Nucleus accumbens (tissue), 56 donors: Measurements from ENCODE around the gene HOXA7.

Experiments used
- DNase-seq, 56 donors: peaks; one replicate each; lab custom pipeline; 2025; lab: John Stamatoyannopoulos, UW

The HOXA7 gene

GRCh38 chr7:27111751-27112277, 44.7 kb downstream of the HOXA7 start:
- no peak for DNase-seq

GRCh38 chr7:27111042-27111750, 45.3 kb downstream of the HOXA7 start:
- DNase-seq: no peak

GRCh38 chr7:27110186-27111031, 46.1 kb downstream of the HOXA7 start:
- no peak for DNase-seq

- no peak for DNase-seq
These were observed 46.8 kb downstream of the HOXA7 start for GRCh38 chr7:27109466-27110185.

- DNase-seq: no peak
These were observed 47.9 kb downstream of the HOXA7 start for GRCh38 chr7:27108390-27109127.

GRCh38 chr7:27107391-27108381, 48.8 kb downstream of the HOXA7 start:
- DNase-seq: no peak

GRCh38 chr7:27106901-27107240, 49.6 kb downstream of the HOXA7 start:
- DNase-seq: no peak

- DNase-seq: no peak
These were observed 50.1 kb downstream of the HOXA7 start for GRCh38 chr7:27106181-27106900.

- DNase-seq: no peak
These were observed 51.0 kb downstream of the HOXA7 start for GRCh38 chr7:27105301-27106031.

GRCh38 chr7:27104341-27105058, 52.0 kb downstream of the HOXA7 start:
- no peak for DNase-seq
